ENCODE measurements around the gene CEBPE.
"Not testable (repeated sequence)": the region's sequence is repeated elsewhere in the genome, so short reads cannot be mapped to it uniquely, and the experiment has no call there.

CEBPE gene

GRCh38 chr14:23120541-23121251, 1.6 kb upstream of the CEBPE start:
- DNase-seq = peak; percentile 84

GRCh38 chr14:23119363-23120327, 590 bp upstream of the CEBPE start:
- DNase-seq = no peak

- DNase-seq = no peak
Measured at GRCh38 chr14:23117371-23118020, 1.6 kb downstream of the CEBPE start.

GRCh38 chr14:23115918-23116317, 3.1 kb downstream of the CEBPE start:
- DNase-seq = no peak

- DNase-seq = no peak
Measured at GRCh38 chr14:23115039-23115731, 3.9 kb downstream of the CEBPE start.

- no peak for DNase-seq
Measured at GRCh38 chr14:23114669-23115038, 4.4 kb downstream of the CEBPE start.

- DNase-seq = no peak
Measured at GRCh38 chr14:23114120-23114458, 5.0 kb downstream of the CEBPE start.

GRCh38 chr14:23113431-23114119, 5.5 kb downstream of the CEBPE start:
- DNase-seq = no peak

- DNase-seq = no peak
Measured at GRCh38 chr14:23112359-23113178, 6.5 kb downstream of the CEBPE start.

- DNase-seq = no peak
Measured at GRCh38 chr14:23110579-23111365, 8.3 kb downstream of the CEBPE start.

GRCh38 chr14:23109769-23110168, 9.3 kb downstream of the CEBPE start:
- DNase-seq = no peak

- not testable (repeated sequence) for DNase-seq
Measured at GRCh38 chr14:23108169-23108568, 10.9 kb downstream of the CEBPE start.

GRCh38 chr14:23107620-23108019, 11.4 kb downstream of the CEBPE start:
- not testable (repeated sequence) for DNase-seq

GRCh38 chr14:23106747-23107045, 12.4 kb downstream of the CEBPE start:
- no peak for DNase-seq

GRCh38 chr14:23105348-23105824, 13.7 kb downstream of the CEBPE start:
- no peak for DNase-seq

- DNase-seq = no peak
Measured at GRCh38 chr14:23104591-23105347, 14.3 kb downstream of the CEBPE start, which contains the start of gene CIROP. Gene CIROP, minus strand, starts transcription at chr14:23104989. Its CDS starts 69 bp downstream, at chr14:23104920.

GRCh38 chr14:23104070-23104590, 14.9 kb downstream of the CEBPE start:
- DNase-seq = no peak

GRCh38 chr14:23103581-23103980, 15.5 kb downstream of the CEBPE start:
- DNase-seq = no peak

GRCh38 chr14:23102801-23103200, 16.3 kb downstream of the CEBPE start:
- DNase-seq = no peak

Measured in NCI-H1694 treated with DMSO at 0.1 percent for 48 hours (cell line).